Activated T-cell treated with anti-CD3 and anti-CD28 coated beads for 48 hours (primary cell): ENCODE data around the gene ALG8.
"Not testable (repeated sequence)": the region's sequence is repeated elsewhere in the genome, so short reads cannot be mapped to it uniquely, and the experiment has no call there.

Experiments
- DNase-seq: peaks from one replicate; pipeline ENCODE4 v3.0.0-alpha.2; 2020; ENCODE audit warnings: low read depth

Gene ALG8

GRCh38 chr11:78139422-78140391 lies at the start of gene ALG8:
Gene ALG8 (minus strand): TSS chr11:78139626. CDS start chr11:78139588, 38 bp downstream.
- peak; percentile 97 for DNase-seq

- DNase-seq = peak; percentile 92
These were observed 49.1 kb upstream of the ALG8 start, which contains the start of the genes KCTD21 and USP35 for GRCh38 chr11:78188286-78189173. Gene KCTD21 (minus strand): TSS chr11:78188626. CDS start chr11:78174554, 14,072 bp downstream. Gene USP35 (plus strand): TSS chr11:78188919. CDS start chr11:78196246, 7,327 bp downstream.

- DNase-seq = peak; percentile 74
These were observed 48.2 kb upstream of the ALG8 start for GRCh38 chr11:78187366-78188285.

- DNase-seq = no peak
These were observed 41.8 kb upstream of the ALG8 start for GRCh38 chr11:78181185-78181584.

GRCh38 chr11:78180751-78181150 lies 41.3 kb upstream of the ALG8 start:
- no peak for DNase-seq

GRCh38 chr11:78179459-78180071 lies 40.1 kb upstream of the ALG8 start:
- no peak for DNase-seq

- no peak for DNase-seq
These were observed 37.8 kb upstream of the ALG8 start for GRCh38 chr11:78177216-78177615.

- DNase-seq = no peak
These were observed 37.2 kb upstream of the ALG8 start for GRCh38 chr11:78176605-78177141.

GRCh38 chr11:78175862-78176261 lies 36.4 kb upstream of the ALG8 start:
- not testable (repeated sequence) for DNase-seq

- DNase-seq = no peak
These were observed 32.5 kb upstream of the ALG8 start for GRCh38 chr11:78171951-78172350.

- DNase-seq = no peak
These were observed 31.6 kb upstream of the ALG8 start for GRCh38 chr11:78170874-78171549.

GRCh38 chr11:78170413-78170812 lies 31.0 kb upstream of the ALG8 start:
- DNase-seq = no peak

GRCh38 chr11:78168539-78169477 lies 29.4 kb upstream of the ALG8 start:
- no peak for DNase-seq

GRCh38 chr11:78166855-78167469 lies 27.5 kb upstream of the ALG8 start:
- DNase-seq = no peak

- no peak for DNase-seq
These were observed 25.0 kb upstream of the ALG8 start for GRCh38 chr11:78164471-78164870.

GRCh38 chr11:78163828-78164227 lies 24.4 kb upstream of the ALG8 start:
- DNase-seq = no peak

- DNase-seq = no peak
These were observed 22.5 kb upstream of the ALG8 start for GRCh38 chr11:78161962-78162371.

GRCh38 chr11:78161346-78161745 lies 21.9 kb upstream of the ALG8 start:
- DNase-seq = no peak
